ENCODE results near the gene ABTB2. TPM values are rescaled to one million over a fixed set of nuclear protein-coding genes. Genes with fewer than 3 reads are reported as not detected.
A peak's percentile ranks its signal among the peaks of the same experiment; 100 is the strongest.

Gene ABTB2
- total RNA-seq, 2 experiments from 2014 or later, result 2.4 to 2.5 TPM

- POLR2A ChIA-PET, result no interaction called here
- peaks cover under 1% of the 10 kb centered on the region for H3K36me3 Mint-ChIP-seq (ENCODE audit: low read depth)
- intact Hi-C loops (cut with micrococcal nuclease), result loop anchor here (10.0 kb wide), 1 partner anchor 98 kb away; no protein-coding TSS in a partner anchor
- H3K4me1 Mint-ChIP-seq (ENCODE audit: low read depth), result peaks cover 18% of the 10 kb centered on the region
- CTCF ChIA-PET, result interaction anchor here (1.2 to 7.6 kb wide), 4 partner anchors 71 to 192 kb away, joined by 4 to 54 read pairs (median 14); no protein-coding TSS in a partner anchor
- peaks cover under 1% of the 10 kb centered on the region for H3K9me3 Mint-ChIP-seq
- TF ChIP-seq CTCF (IDR thresholded peaks at IDR 0.05), result no peak
- DNase-seq (peak; percentile 45), ATAC-seq (no peak)
- H3K27me3 Mint-ChIP-seq, result peaks cover 26% of the 10 kb centered on the region
- no peak overlapping the region for H3K4me3 Mint-ChIP-seq
- no peak overlapping the region for H3K27ac Mint-ChIP-seq
Measured at GRCh38 chr11:34366522-34366921, 8.7 kb upstream of the ABTB2 start.

GRCh38 chr11:34364102-34364501 lies 6.3 kb upstream of the ABTB2 start:
- no peaks in the 10 kb centered on the region for H3K9me3 Mint-ChIP-seq
- intact Hi-C loops (cut with micrococcal nuclease), result loop anchor here (10.0 kb wide), 1 partner anchor 101 kb away; no protein-coding TSS in a partner anchor
- H3K27ac Mint-ChIP-seq, result no peak overlapping the region
- ChIA-PET CTCF (interaction anchor here (0.9 to 7.6 kb wide), 4 partner anchors 105 to 368 kb away, joined by 3 to 54 read pairs (median 8); no protein-coding TSS in a partner anchor), POLR2A (no interaction called here)
- H3K4me1 Mint-ChIP-seq (ENCODE audit: low read depth), result peaks cover 12% of the 10 kb centered on the region
- DNase-seq (no peak), ATAC-seq (no peak)
- peaks cover 31% of the 10 kb centered on the region for H3K27me3 Mint-ChIP-seq
- H3K36me3 Mint-ChIP-seq (ENCODE audit: low read depth), result no peaks in the 10 kb centered on the region
- TF ChIP-seq CTCF (IDR thresholded peaks at IDR 0.05), result no peak
- no peak overlapping the region for H3K4me3 Mint-ChIP-seq

- H3K4me1 Mint-ChIP-seq (ENCODE audit: low read depth), result peaks cover 15% of the 10 kb centered on the region
- ChIA-PET POLR2A (interaction anchor here (1.1 kb wide), 1 partner anchor 11 kb away, joined by 3 read pairs; no protein-coding TSS in a partner anchor), CTCF (interaction anchor here (0.9 to 7.6 kb wide), 6 partner anchors 7 to 367 kb away, joined by 3 to 54 read pairs (median 5); no protein-coding TSS in a partner anchor)
- H3K27me3 Mint-ChIP-seq, result peaks cover 28% of the 10 kb centered on the region
- TF ChIP-seq CTCF (IDR thresholded peaks at IDR 0.05), result no peak
- intact Hi-C loops (cut with micrococcal nuclease), result loop anchor here (10.0 kb wide), 1 partner anchor 101 kb away; no protein-coding TSS in a partner anchor
- H3K36me3 Mint-ChIP-seq (ENCODE audit: low read depth), result no peaks in the 10 kb centered on the region
- H3K27ac Mint-ChIP-seq, result no peak overlapping the region
- no peaks in the 10 kb centered on the region for H3K9me3 Mint-ChIP-seq
- ATAC-seq (no peak), DNase-seq (no peak)
- H3K4me3 Mint-ChIP-seq, result no peak overlapping the region
Measured at GRCh38 chr11:34363363-34364084, 5.7 kb upstream of the ABTB2 start.

DNA sequence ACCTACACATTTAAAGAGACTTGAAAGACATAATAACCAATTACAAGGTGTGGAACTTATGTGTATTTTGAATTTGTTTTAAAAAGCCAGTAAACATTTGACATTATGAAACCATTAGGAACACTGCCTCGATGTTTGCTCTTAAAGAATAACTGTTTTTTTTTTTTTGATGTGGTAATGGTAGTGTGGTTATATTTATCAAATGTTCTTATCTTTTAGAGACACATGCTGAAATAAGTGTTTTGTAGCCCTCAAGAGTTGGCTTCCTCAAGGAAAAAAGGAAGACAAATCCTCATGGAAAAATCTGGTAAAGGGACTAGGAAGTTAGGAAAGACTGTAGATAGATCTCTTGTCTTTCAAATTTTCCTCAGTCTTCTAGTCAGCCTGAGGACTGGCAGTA lies 2.2 kb upstream of the ABTB2 start:
- H3K9me3 Mint-ChIP-seq, result no peaks in the 10 kb centered on the region
- peaks cover 28% of the 10 kb centered on the region for H3K27me3 Mint-ChIP-seq
- TF ChIP-seq CTCF (IDR thresholded peaks at IDR 0.05), result no peak
- ChIA-PET POLR2A (interaction anchor here (1.0 kb wide), 1 partner anchor 186 kb away, joined by 4 read pairs; no protein-coding TSS in a partner anchor), CTCF (no interaction called here)
- DNase-seq, result no peak
- peaks cover under 1% of the 10 kb centered on the region for H3K36me3 Mint-ChIP-seq (ENCODE audit: low read depth)
- H3K4me3 Mint-ChIP-seq, result no peak overlapping the region
- H3K4me1 Mint-ChIP-seq (ENCODE audit: low read depth), result peaks cover 31% of the 10 kb centered on the region
- H3K27ac Mint-ChIP-seq, result no peak overlapping the region
- ATAC-seq, result no peak
- intact Hi-C loops (cut with micrococcal nuclease), result loop anchor here (10.0 kb wide), 1 partner anchor 105 kb away; no protein-coding TSS in a partner anchor

DNA sequence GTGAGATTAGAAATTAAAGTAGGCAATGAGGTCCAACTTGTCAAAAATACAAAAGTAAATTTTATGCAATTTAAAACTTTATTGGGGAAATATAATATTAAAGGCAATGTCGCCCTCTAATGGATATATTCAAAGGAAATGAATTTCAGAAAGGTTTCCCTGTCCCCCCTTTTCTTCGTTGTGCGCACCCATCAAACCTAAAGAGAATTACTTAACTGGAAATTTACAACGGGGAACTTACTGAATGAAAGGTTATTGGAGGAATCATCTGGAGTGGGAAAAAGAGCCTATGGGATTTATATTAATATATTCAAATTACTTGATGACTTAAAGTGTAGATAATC lies 1.7 kb upstream of the ABTB2 start:
- H3K36me3 Mint-ChIP-seq (ENCODE audit: low read depth), result peaks cover 4% of the 10 kb centered on the region
- peaks cover 33% of the 10 kb centered on the region for H3K27me3 Mint-ChIP-seq
- DNase-seq (no peak), ATAC-seq (no peak)
- H3K4me1 Mint-ChIP-seq (ENCODE audit: low read depth), result peaks cover 33% of the 10 kb centered on the region
- intact Hi-C loops (cut with micrococcal nuclease), result loop anchor here (1.0 to 5.0 kb wide), 3 partner anchors 112 to 363 kb away; no protein-coding TSS in a partner anchor
- TF ChIP-seq CTCF (IDR thresholded peaks at IDR 0.05), result peak; percentile 49
- H3K4me3 Mint-ChIP-seq, result peak overlapping the region; percentile 76
- ChIA-PET CTCF (no interaction called here), POLR2A (no interaction called here)
- no peaks in the 10 kb centered on the region for H3K9me3 Mint-ChIP-seq
- no peak overlapping the region for H3K27ac Mint-ChIP-seq

Measured in activated CD8-positive, alpha-beta T cell treated with anti-CD3 and anti-CD28 coated beads for 36 hours (primary cell).